Fibroblast of pulmonary artery (primary cell): ENCODE results near the gene GRIP1.

Experiments
- DNase-seq: peaks from one replicate; pipeline ENCODE4 v3.0.0-alpha.2; 2010; ENCODE audit warnings: low read depth
- H3K4me3 ChIP-seq: replicated peaks from 2 replicates; pipeline ENCODE4 v1.5.1; 2011; ENCODE audit warnings: low read depth, mild to moderate bottlenecking, control low read depth, low read length, moderate library complexity
- CTCF ChIP-seq: IDR thresholded peaks from 2 replicates; pipeline ENCODE4 v1.5.1; 2011; ENCODE audit warnings: mild to moderate bottlenecking, control low read depth, low read length, inconsistent platforms; ENCODE audit errors: missing control alignments

The GRIP1 gene

GRCh38 chr12:66699738-66700482 lies 21.0 kb upstream of the GRIP1 start:
- no peak overlapping the region for H3K4me3 ChIP-seq
- no peak for TF ChIP-seq CTCF
- no peak for DNase-seq

GRCh38 chr12:66698558-66698957 lies 19.7 kb upstream of the GRIP1 start:
- DNase-seq, result no peak
- no peak for TF ChIP-seq CTCF

DNA sequence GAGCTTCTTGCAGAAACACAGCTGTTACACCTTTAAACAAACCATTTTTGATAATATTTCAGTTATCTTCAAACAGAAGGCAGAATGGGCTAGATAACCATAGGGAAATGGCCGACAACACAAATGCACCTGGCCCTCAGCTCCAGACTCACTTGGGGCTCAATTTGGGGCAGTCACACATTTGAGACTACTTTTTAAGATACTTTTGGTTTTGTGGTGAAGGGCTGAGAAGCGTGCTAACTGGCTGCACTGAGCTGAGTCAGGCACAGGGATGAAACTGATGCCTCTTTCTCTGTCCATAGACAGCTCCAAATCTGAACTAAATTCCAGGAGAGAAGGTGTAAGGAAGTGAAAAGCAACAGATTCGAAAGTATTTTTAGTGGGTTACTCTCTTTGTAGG lies 18.5 kb upstream of the GRIP1 start:
- TF ChIP-seq CTCF, result no peak
- H3K4me3 ChIP-seq, result no peak overlapping the region
- no peak for DNase-seq

More at GRCh38 chr12:66698558-66698957, 19.7 kb upstream of the GRIP1 start:
- H3K4me3 ChIP-seq, result no peak overlapping the region

GRCh38 chr12:66694666-66695613 lies 16.1 kb upstream of the GRIP1 start:
- no peak overlapping the region for H3K4me3 ChIP-seq
- no peak for DNase-seq
- TF ChIP-seq CTCF, result no peak

- TF ChIP-seq CTCF, result peak; percentile 68
- no peak overlapping the region for H3K4me3 ChIP-seq
- peak; percentile 79 for DNase-seq
These were observed 15.1 kb upstream of the GRIP1 start for GRCh38 chr12:66693901-66694513.

DNA sequence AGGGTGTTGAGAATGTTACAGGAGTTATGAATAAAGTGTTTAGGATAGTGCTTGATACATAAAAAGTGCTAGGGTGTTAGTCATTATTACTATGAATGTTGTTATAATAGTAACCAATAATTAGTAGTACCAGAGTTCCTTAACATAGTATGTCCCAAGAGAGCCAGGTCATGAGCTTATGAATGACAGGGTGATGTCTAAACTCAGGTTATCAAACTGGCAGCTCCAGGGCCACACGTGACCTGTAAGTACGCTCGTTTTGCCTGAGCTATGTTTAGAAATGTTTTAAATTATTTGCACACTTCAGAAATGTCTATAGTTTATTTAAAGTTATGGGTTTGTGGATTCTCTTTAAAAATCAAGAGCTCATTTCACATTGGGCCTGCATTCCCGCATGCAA lies 14.1 kb upstream of the GRIP1 start:
- no peak for TF ChIP-seq CTCF
- H3K4me3 ChIP-seq, result no peak overlapping the region
- no peak for DNase-seq
